Measurements from ENCODE around the gene XPO6. TPM values are rescaled to one million over a fixed set of nuclear protein-coding genes. Genes with fewer than 3 reads are reported as not detected.
A peak's percentile ranks its signal among the peaks of the same experiment; 100 is the strongest.

Gene XPO6
- total and polyA plus RNA-seq, 2 of the 13 experiments (the other 11 are each of a cell fraction or from before 2014, with no cell fraction given) = 109 to 129 TPM

DNA sequence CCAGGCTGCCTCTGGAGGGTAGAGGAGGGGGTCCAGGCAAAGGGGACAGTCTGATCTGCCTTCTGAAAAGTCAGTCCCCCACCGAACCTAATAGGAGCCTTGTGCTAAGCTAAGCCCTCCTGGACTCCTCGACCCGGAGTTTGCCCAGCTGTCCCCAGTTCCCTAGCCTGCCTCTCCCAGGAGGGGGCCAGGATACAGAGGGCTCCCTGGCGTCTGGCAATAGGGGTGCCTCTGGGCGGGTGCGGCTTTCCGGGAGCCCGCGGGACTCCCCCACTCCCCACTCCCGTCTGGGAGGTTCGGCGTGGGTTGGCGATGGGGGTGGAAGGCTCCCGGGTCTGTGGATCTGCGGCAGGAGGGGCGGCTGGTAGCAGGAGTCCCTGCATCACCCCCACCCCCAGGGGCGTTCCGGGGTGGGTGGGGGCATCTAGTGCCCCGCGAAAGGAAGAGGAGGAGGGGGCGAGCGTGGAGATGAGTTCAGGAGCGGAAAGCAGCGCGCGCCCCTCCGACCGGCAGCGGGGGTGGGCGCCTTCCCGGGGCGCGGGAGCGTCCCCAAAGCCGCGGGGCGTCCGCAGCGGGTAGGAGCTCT lies 149.4 kb downstream of the XPO6 start:
- CTCF ChIA-PET (ENCODE audit: low intra/inter-chr PET ratio, low total read pairs) = no interaction called here
- no peak overlapping the region for H3K4me2 ChIP-seq (ENCODE audit: low read depth, low read length)
- no peak for TF ChIP-seq ZBTB1 (CRISPR knock-in tag; IDR thresholded peaks at IDR 0.05; ENCODE audit: borderline replicate concordance)
- no peak for TF ChIP-seq DRAP1 (CRISPR knock-in tag; IDR thresholded peaks at IDR 0.05)
- TF ChIP-seq FOSL1 (CRISPR knock-in tag; IDR thresholded peaks at IDR 0.05; ENCODE audit: borderline replicate concordance) = no peak
- TF ChIP-seq CC2D1A (CRISPR knock-in tag; IDR thresholded peaks at IDR 0.05) = no peak
- TF ChIP-seq BCL6 (CRISPR knock-in tag; IDR thresholded peaks at IDR 0.05) = no peak
- TF ChIP-seq ZNF841 (CRISPR knock-in tag; IDR thresholded peaks at IDR 0.05; ENCODE audit: borderline replicate concordance) = no peak
- TF ChIP-seq, protein P1, sequence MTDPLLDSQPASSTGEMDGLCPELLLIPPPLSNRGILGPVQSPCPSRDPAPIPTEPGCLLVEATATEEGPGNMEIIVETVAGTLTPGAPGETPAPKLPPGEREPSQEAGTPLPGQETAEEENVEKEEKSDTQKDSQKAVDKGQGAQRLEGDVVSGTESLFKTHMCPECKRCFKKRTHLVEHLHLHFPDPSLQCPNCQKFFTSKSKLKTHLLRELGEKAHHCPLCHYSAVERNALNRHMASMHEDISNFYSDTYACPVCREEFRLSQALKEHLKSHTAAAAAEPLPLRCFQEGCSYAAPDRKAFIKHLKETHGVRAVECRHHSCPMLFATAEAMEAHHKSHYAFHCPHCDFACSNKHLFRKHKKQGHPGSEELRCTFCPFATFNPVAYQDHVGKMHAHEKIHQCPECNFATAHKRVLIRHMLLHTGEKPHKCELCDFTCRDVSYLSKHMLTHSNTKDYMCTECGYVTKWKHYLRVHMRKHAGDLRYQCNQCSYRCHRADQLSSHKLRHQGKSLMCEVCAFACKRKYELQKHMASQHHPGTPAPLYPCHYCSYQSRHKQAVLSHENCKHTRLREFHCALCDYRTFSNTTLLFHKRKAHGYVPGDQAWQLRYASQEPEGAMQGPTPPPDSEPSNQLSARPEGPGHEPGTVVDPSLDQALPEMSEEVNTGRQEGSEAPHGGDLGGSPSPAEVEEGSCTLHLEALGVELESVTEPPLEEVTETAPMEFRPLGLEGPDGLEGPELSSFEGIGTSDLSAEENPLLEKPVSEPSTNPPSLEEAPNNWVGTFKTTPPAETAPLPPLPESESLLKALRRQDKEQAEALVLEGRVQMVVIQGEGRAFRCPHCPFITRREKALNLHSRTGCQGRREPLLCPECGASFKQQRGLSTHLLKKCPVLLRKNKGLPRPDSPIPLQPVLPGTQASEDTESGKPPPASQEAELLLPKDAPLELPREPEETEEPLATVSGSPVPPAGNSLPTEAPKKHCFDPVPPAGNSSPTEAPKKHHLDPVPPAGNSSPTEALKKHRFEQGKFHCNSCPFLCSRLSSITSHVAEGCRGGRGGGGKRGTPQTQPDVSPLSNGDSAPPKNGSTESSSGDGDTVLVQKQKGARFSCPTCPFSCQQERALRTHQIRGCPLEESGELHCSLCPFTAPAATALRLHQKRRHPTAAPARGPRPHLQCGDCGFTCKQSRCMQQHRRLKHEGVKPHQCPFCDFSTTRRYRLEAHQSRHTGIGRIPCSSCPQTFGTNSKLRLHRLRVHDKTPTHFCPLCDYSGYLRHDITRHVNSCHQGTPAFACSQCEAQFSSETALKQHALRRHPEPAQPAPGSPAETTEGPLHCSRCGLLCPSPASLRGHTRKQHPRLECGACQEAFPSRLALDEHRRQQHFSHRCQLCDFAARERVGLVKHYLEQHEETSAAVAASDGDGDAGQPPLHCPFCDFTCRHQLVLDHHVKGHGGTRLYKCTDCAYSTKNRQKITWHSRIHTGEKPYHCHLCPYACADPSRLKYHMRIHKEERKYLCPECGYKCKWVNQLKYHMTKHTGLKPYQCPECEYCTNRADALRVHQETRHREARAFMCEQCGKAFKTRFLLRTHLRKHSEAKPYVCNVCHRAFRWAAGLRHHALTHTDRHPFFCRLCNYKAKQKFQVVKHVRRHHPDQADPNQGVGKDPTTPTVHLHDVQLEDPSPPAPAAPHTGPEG (CRISPR knock-in tag; IDR thresholded peaks at IDR 0.05) = no peak
- TF ChIP-seq ZFP62 (CRISPR knock-in tag; IDR thresholded peaks at IDR 0.05) = no peak
- no peak for TF ChIP-seq MZF1 (CRISPR knock-in tag; IDR thresholded peaks at IDR 0.05; ENCODE audit: borderline replicate concordance)
- TF ChIP-seq ZSCAN29 (CRISPR knock-in tag; conservative IDR thresholded peaks at IDR 0.05) = no peak
- TF ChIP-seq CCAR2 (optimal IDR thresholded peaks at IDR 0.05; ENCODE audit: low read depth, low read length) = no peak
- TF ChIP-seq ZNF121 (CRISPR knock-in tag; IDR thresholded peaks at IDR 0.05) = no peak
- no peak for TF ChIP-seq MAZ (IDR thresholded peaks at IDR 0.05; ENCODE audit: borderline replicate concordance, low read depth, low read length)
- no peak for TF ChIP-seq MAZ (CRISPR knock-in tag; IDR thresholded peaks at IDR 0.05; ENCODE audit: low read depth)
- no peak for TF ChIP-seq SMC3 (IDR thresholded peaks at IDR 0.05; ENCODE audit: low read length)
- TF ChIP-seq GMEB2 (CRISPR knock-in tag; IDR thresholded peaks at IDR 0.05; ENCODE audit: low read depth) = no peak

More for the DNA sequence above, 149.4 kb downstream of the XPO6 start:
- POLR2A ChIA-PET = no interaction called here
- Histone ChIP-seq H2AFZ (ENCODE audit: low read length) (no peak overlapping the region), H3K27ac (ENCODE audit: extremely low read length, insufficient read depth, low read length) (no peak overlapping the region), H3K9me3 (ENCODE audit: low read length) (no peaks in the 10 kb centered on the region), H3K4me3 (replicated peaks in 1 of 3; ENCODE audit: insufficient read depth in 1 of 3, low read depth in 2 of 3, low read length in 3 of 3) (no peak overlapping the region), H4K20me1 (ENCODE audit: insufficient read depth, low read length) (peaks cover 3% of the 10 kb centered on the region; the same call in 1 of the 2 replicates), H3K36me3 (replicated peaks in 1 of 2; ENCODE audit: control insufficient read depth in 1 of 2, insufficient read depth in 2 of 2, low read length in 2 of 2) (no peaks in the 10 kb centered on the region), H3K27me3 (ENCODE audit: control insufficient read depth in 1 of 2, insufficient read depth in 2 of 2, low read length in 2 of 2) (peaks cover 28 to 88% of the 10 kb centered on the region in 2 experiments), H3K79me2 (ENCODE audit: insufficient read depth, low read length) (no peaks in the 10 kb centered on the region), H3K9ac (ENCODE audit: insufficient read depth, low read depth, low read length) (no peak overlapping the region), H3K4me1 (ENCODE audit: insufficient read depth, low read length) (no peaks in the 10 kb centered on the region)
- 0 out of 3 replicates have a peak, but pooled peaks have one; percentile 13 for ATAC-seq
- no peak for DNase-seq (ENCODE audit: low spot score)
- intact Hi-C loops (cut with micrococcal nuclease; ENCODE audit: unreplicated experiment) = no loop called here
- BruUV-seq (replicated peaks) = no TSS peak
- no peak for FAIRE-seq
- in situ Hi-C loops (cut with HindIII; ENCODE audit: extremely low pct_ligation_motif_present, low pct_unique_long_range_greater_than_20kb) = no loop called here
- 52% methylated on average over 13 of the region's 39 CpGs for WGBS (ENCODE audit: low lambda C conversion rate)
